ENCODE results near the gene MERTK. TPM values are rescaled to one million over a fixed set of nuclear protein-coding genes. Genes with fewer than 3 reads are reported as not detected.
A peak's percentile ranks its signal among the peaks of the same experiment; 100 is the strongest.

MERTK gene
- total and polyA plus RNA-seq, 11 donors, result 1.9 to 15.2 (median 4.7) TPM

- Histone ChIP-seq H3K4me3 (no peak overlapping the region), H3K27me3 (no peaks in the 10 kb centered on the region), H3K9me3 (no peaks in the 10 kb centered on the region), H3K36me3 (peaks cover 0 to 11% (median 0%) of the 10 kb centered on the region in 9 donors), H3K4me1 (no peaks in the 10 kb centered on the region), H3K27ac (no peak overlapping the region)
- no peak for TF ChIP-seq POLR2A (IDR thresholded peaks at IDR 0.05)
- no peak for DNase-seq
- no peak for ATAC-seq
- intact Hi-C loops (cut with DNase I), result no loop called here
These were observed 40.0 kb downstream of the MERTK start for GRCh38 chr2:111938392-111938791.

GRCh38 chr2:111940333-111941196, 42.2 kb downstream of the MERTK start:
- ATAC-seq (no peak), DNase-seq (no peak)
- 89 to 93% (median 90%) methylated on average over 10 of the region's 10 CpGs for WGBS, 4 donors
- Histone ChIP-seq H3K27ac (no peak overlapping the region), H3K36me3 (peaks cover 0 to 16% (median 1%) of the 10 kb centered on the region in 9 donors), H3K4me1 (peaks cover 0 to 5% (median under 1%) of the 10 kb centered on the region in 12 donors), H3K4me3 (no peak overlapping the region), H3K9me3 (no peaks in the 10 kb centered on the region), H3K27me3 (no peaks in the 10 kb centered on the region)
- no peak for TF ChIP-seq CTCF (IDR thresholded peaks at IDR 0.05)
- no peak for TF ChIP-seq POLR2A (IDR thresholded peaks at IDR 0.05)
- intact Hi-C loops (cut with DNase I), result no loop called here

DNA sequence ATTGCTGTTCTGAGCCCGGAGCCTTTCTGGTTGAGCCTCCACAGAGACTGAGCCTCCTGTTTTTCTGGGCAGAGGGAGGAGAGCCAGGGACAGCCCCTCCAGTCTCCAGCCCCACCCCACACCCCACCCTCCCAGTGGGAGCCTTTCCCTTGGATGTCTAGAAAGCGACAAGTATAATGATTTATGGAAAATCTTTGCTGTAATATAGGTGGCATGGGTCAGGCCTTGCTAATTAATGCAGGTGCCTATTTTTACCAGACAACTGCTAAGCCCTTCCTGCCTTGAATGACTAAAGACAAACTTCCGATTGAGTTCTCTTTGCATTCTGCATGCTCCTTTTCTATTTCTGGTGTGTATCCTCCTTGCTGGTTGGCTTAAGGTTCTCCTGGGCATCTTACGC, 43.1 kb downstream of the MERTK start:
- TF ChIP-seq POLR2A (IDR thresholded peaks at IDR 0.05) (no peak), CTCF (IDR thresholded peaks at IDR 0.05) (no peak)
- H3K4me3 ChIP-seq, result no peak overlapping the region
- H3K36me3 ChIP-seq, result peaks cover 0 to 15% (median 3%) of the 10 kb centered on the region in 9 donors
- ATAC-seq, result no peak
- H3K9me3 ChIP-seq, result no peaks in the 10 kb centered on the region
- no peak overlapping the region for H3K27ac ChIP-seq
- no peaks in the 10 kb centered on the region for H3K27me3 ChIP-seq
- no peak for DNase-seq
- peaks cover 0 to 15% (median 9%) of the 10 kb centered on the region in 12 donors for H3K4me1 ChIP-seq
- 90 to 95% (median 93%) methylated on average over 4 of the region's 4 CpGs for WGBS, 4 donors
- intact Hi-C loops (cut with DNase I), result no loop called here

DNA sequence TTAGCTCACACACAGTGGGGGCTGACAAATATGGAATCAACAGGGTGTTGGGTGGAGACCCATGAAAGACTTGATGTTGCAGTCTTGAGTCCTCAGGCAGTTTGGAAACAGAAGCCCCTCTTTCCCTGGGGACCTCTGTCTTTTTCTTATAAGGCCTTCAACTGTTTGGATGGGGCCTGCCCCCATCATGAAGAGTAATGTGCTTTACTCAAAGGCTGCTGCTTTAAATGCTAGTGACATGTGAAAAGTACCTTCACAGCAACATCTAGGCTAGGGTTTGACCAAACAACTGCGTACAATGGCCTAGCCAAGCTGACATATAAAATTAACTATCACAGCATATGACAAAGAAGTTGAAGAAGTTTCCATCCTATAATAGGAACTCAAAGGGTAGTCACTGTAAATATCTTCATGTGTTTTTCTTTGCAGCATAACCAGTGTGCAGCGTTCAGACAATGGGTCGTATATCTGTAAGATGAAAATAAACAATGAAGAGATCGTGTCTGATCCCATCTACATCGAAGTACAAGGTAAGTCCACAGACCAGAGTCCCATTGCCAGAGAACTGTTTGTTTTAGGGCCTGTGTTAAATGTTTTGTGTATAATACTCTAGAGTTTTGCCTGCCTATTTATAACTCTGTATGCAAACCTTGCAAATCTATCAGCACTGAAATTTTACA, 46.3 kb downstream of the MERTK start:
- Histone ChIP-seq H3K4me1 (peaks cover 0 to 28% (median 12%) of the 10 kb centered on the region in 12 donors), H3K4me3 (no peak overlapping the region), H3K9me3 (no peaks in the 10 kb centered on the region), H3K27ac (peak overlapping the region in 1 of 12 donors; percentile 77), H3K27me3 (no peaks in the 10 kb centered on the region), H3K36me3 (peaks cover 0 to 33% (median 15%) of the 10 kb centered on the region in 9 donors)
- 91 to 96% (median 93%) methylated on average over 5 of the region's 5 CpGs for WGBS, 4 donors
- no peak for TF ChIP-seq CTCF (IDR thresholded peaks at IDR 0.05)
- TF ChIP-seq POLR2A (IDR thresholded peaks at IDR 0.05), result no peak
- intact Hi-C loops (cut with DNase I), result loop anchor here in 1 of 10 donors (5.0 kb wide), 1 partner anchor 37 kb away; no protein-coding TSS in a partner anchor
- no peak for ATAC-seq
- DNase-seq, result no peak
